GM12878 (cell line): ENCODE data around the gene DPP9. TPM values are rescaled to one million over a fixed set of nuclear protein-coding genes. Genes with fewer than 3 reads are reported as not detected.

Source experiments
- ATAC-seq: fragments of 200-7000 bp; cut with Tn5 transposase; 3 replicates; pipeline ENCODE4 v1.9.1; 2020; ENCODE audit warnings: mild to moderate bottlenecking, moderate library complexity
- BruUV-seq: library from RNA; stranded (reverse); fragments of 400-500 nt; replicated peaks from 2 replicates; lab custom pipeline; 2021; lab: Mats Ljungman, UMichigan
- CTCF ChIA-PET: fragments of 300-600 bp; sonication (Branson Sonifier 250); formaldehyde crosslinking; extraction: SDS; loops from one replicate; lab custom pipeline; 2021; ENCODE audit warnings: inconsistent platforms; lab: Yijun Ruan, JAX
- POLR2A ChIA-PET: fragments of 350-600 bp; formaldehyde crosslinking; extraction: SDS; loops from one replicate; lab custom pipeline; 2021; ENCODE audit warnings: inconsistent platforms; lab: Charles Lee
- RAD21 ChIA-PET: fragments of 300-600 bp; sonication (Branson Sonifier 250); formaldehyde crosslinking; loops from one replicate; lab custom pipeline; 2023; ENCODE audit warnings: antibody characterized with exemption; ENCODE audit not compliant: unreplicated experiment; lab: Charles Lee
- SMC1A ChIA-PET: fragments of 300-600 bp; sonication (Branson Sonifier 250); formaldehyde crosslinking; loops from one replicate; lab custom pipeline; 2023; ENCODE audit not compliant: unreplicated experiment, uncharacterized antibody; lab: Charles Lee
- DNase-seq: peaks from one replicate; pipeline ENCODE4 v3.0.0-alpha.2; 2011; ENCODE audit warnings: low read depth, low spot score
- FAIRE-seq: peaks from 3 replicates; lab custom pipeline; 2011; peaks lifted over from hg19 to GRCh38; lab: Jason Lieb, UNC
- H2AFZ ChIP-seq: 2 replicates; pipeline ENCODE4 v1.6.0; 2011; ENCODE audit warnings: low read depth, low read length, control low read depth; ENCODE audit not compliant: control insufficient read depth
- H3K27ac ChIP-seq: 2 replicates; pipeline ENCODE4 v1.5.1; 2011; ENCODE audit warnings: control low read depth; ENCODE audit not compliant: control insufficient read depth, insufficient read depth
- H3K27me3 ChIP-seq, 2 experiments: replicated peaks in 1 of 2; 2 replicates each; pipeline versions ENCODE4 v1.6.0 to v1.6.1; 2011; ENCODE audit warnings: low read length in 1 of 2; ENCODE audit not compliant: control insufficient read depth in 2 of 2, insufficient read depth in 2 of 2
- H3K36me3 ChIP-seq, 2 experiments: 2 replicates each; pipeline ENCODE4 v1.5.1; 2011; ENCODE audit warnings: low read length in 1 of 2; ENCODE audit not compliant: control insufficient read depth in 2 of 2, insufficient read depth in 2 of 2
- H3K4me1 ChIP-seq: 2 replicates; pipeline ENCODE4 v1.6.1; 2011; ENCODE audit warnings: mild to moderate bottlenecking, low read length, moderate library complexity, mixed read lengths; ENCODE audit not compliant: control insufficient read depth, insufficient read depth
- H3K4me2 ChIP-seq: 2 replicates; pipeline ENCODE4 v1.6.0; 2011; ENCODE audit warnings: control low read depth; ENCODE audit not compliant: control insufficient read depth, insufficient read depth
- H3K4me3 ChIP-seq: fragments of 200-600 bp; sonication (generic); 2 replicates; pipeline ENCODE4 v1.5.1; 2016
- H3K79me2 ChIP-seq: 2 replicates; pipeline ENCODE4 v1.6.0; 2011; ENCODE audit warnings: low read length; ENCODE audit not compliant: control insufficient read depth, insufficient read depth
- H3K9ac ChIP-seq: 2 replicates; pipeline ENCODE4 v1.8.0; 2011; ENCODE audit warnings: low read length, control low read depth, mixed read lengths; ENCODE audit not compliant: control insufficient read depth, insufficient read depth
- H3K9me3 ChIP-seq: replicated peaks from 3 replicates; pipeline ENCODE4 v1.5.1; 2011; ENCODE audit warnings: mild to moderate bottlenecking, low read length; ENCODE audit not compliant: control insufficient read depth, insufficient read depth
- H4K20me1 ChIP-seq: 2 replicates; pipeline ENCODE4 v1.6.0; 2011; ENCODE audit not compliant: control insufficient read depth, insufficient read depth
- BMI1 ChIP-seq: fragments of 450-650 bp; IDR thresholded peaks from 2 replicates; pipeline ENCODE4 v1.6.1; 2016; ENCODE audit warnings: mild to moderate bottlenecking, moderate library complexity, borderline replicate concordance
- EGR1 ChIP-seq, 2 experiments: IDR thresholded peaks; 1 replicate in 1 of 2; 2 replicates in 1 of 2; pipeline ENCODE4 v1.6.1; 2011 to 2012; ENCODE audit warnings: low read depth in 2 of 2, low read length in 2 of 2, borderline replicate concordance in 1 of 2, mild to moderate bottlenecking in 1 of 2, moderate library complexity in 1 of 2
- ESRRA ChIP-seq: IDR thresholded peaks from 2 replicates; pipeline ENCODE4 v1.6.1; 2012; ENCODE audit warnings: mild to moderate bottlenecking, low read length, improper control_type of control experiment
- EZH2 ChIP-seq: IDR thresholded peaks from 2 replicates; pipeline ENCODE4 v1.6.1; 2012; ENCODE audit warnings: low read depth, mild to moderate bottlenecking, control low read depth, inconsistent platforms, low read length, borderline replicate concordance; ENCODE audit not compliant: control insufficient read depth
- JUNB ChIP-seq: IDR thresholded peaks from 2 replicates; pipeline ENCODE4 v1.6.1; 2016; ENCODE audit warnings: antibody characterized with exemption, mild to moderate bottlenecking
- LARP7 ChIP-seq: fragments of 450-650 bp; IDR thresholded peaks from 2 replicates; pipeline ENCODE4 v1.6.1; 2017; ENCODE audit warnings: mild to moderate bottlenecking
- PAX5 ChIP-seq: IDR thresholded peaks from 2 replicates; pipeline ENCODE4 v1.6.1; 2011; ENCODE audit warnings: low read depth, low read length, borderline replicate concordance
- RAD21 ChIP-seq: IDR thresholded peaks from 2 replicates; pipeline ENCODE4 v1.6.1; 2011; ENCODE audit warnings: mild to moderate bottlenecking, low read depth, low read length, moderate library complexity; ENCODE audit not compliant: insufficient read depth
- SMARCA5 ChIP-seq: fragments of 450-650 bp; IDR thresholded peaks from 2 replicates; pipeline ENCODE4 v1.6.1; 2017; ENCODE audit warnings: mild to moderate bottlenecking
- ZBED1 ChIP-seq: IDR thresholded peaks from 2 replicates; pipeline ENCODE4 v1.6.1; 2016; ENCODE audit warnings: borderline replicate concordance
- ZNF24 ChIP-seq: fragments of 450-650 bp; IDR thresholded peaks from 2 replicates; pipeline ENCODE4 v1.6.1; 2017; ENCODE audit warnings: antibody characterized with exemption, mild to moderate bottlenecking
- WGBS: methylation state at CpG from one replicate; pipeline ENCODE4 v1.1.6; 2016; ENCODE audit warnings: low lambda C conversion rate; ENCODE audit not compliant: insufficient replicate concordance, insufficient coverage; ENCODE audit errors: missing lambda C conversion rate; 5-methylcytosine and 5-hydroxymethylcytosine counted together
- in situ Hi-C: fragments of 300-500 bp; cut with MboI; formaldehyde crosslinking; loops from 9 replicates; pipeline ENCODE4 v1.14.3; 2018; ENCODE audit warnings: mixed read lengths
- intact Hi-C: fragments of 100-400 bp; cut with micrococcal nuclease; formaldehyde crosslinking; loops from one replicate; pipeline ENCODE4 v1.14.2; 2022; ENCODE audit not compliant: unreplicated experiment
- polyA plus RNA-seq, 11 experiments: library from polyadenylated mRNA; depleted of rRNA in 4 of 11; unstranded in 6 of 11; stranded (reverse) in 5 of 11; fragments of >200 nt; fragmentation: Nextera tagmentation in 4 of 11; fragmentation: Illumina TruSeq in 1 of 11; extraction: Ambion mirVana in 4 of 11; extraction: Trizol in 1 of 11; gene quantifications; 1 replicate in 1 of 11; 2 replicates in 10 of 11; pipeline versions ENCODE4 v1.2.1 to v1.2.3, GENCODE V29; 2011 to 2016; ENCODE audit warnings: inconsistent platforms in 2 of 11, missing spikeins in 2 of 11, low read depth in 1 of 11
- total RNA-seq, 4 experiments: library from RNA; depleted of rRNA in 3 of 4; stranded (reverse); fragments of >200 nt in 3 of 4; fragmentation: Illumina TruSeq in 1 of 4; extraction: Trizol in 1 of 4; gene quantifications; 2 replicates each; pipeline versions ENCODE4 v1.2.1 to v1.2.3, GENCODE V29; 2013 to 2021
- TF ChIP-seq, protein P1 (sequence below): IDR thresholded peaks from 2 replicates; pipeline ENCODE4 v1.6.1; 2012; ENCODE audit warnings: improper control_type of control experiment, low read depth, low read length; ENCODE audit not compliant: insufficient replicate concordance
- TF ChIP-seq, protein P2 (sequence below): IDR thresholded peaks from 2 replicates; pipeline ENCODE4 v1.6.1; 2012; ENCODE audit warnings: low read depth, low read length, improper control_type of control experiment
- TF ChIP-seq, protein P3 (sequence below): fragments of 450-650 bp; IDR thresholded peaks from 2 replicates; pipeline ENCODE4 v1.6.1; 2016; ENCODE audit warnings: mild to moderate bottlenecking

DPP9 gene
- total and polyA plus RNA-seq, 10 of the 15 experiments (the other 5 are each of a cell fraction or from before 2014, with no cell fraction given) = 0.64 to 58.6 (median 27.6) TPM

DNA sequence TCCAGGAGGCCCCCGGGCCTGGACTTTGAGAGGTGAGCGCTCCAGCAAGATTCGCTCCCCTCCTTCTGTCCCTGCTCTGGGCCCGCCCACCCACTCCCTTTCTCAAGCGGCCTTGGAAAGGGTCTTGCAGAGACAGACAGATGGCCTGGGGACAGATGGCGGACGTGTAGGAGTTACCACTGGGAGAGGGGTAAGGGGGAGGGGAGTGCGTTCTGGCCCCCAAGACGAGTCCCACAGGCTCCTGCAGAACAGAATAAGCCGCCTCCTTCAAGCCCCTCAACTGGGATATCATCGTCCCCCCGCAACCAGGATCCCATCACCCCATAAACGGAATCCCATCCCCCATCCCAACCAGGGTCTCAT is 87.9 kb downstream of the DPP9 start (continued):
- TF ChIP-seq RAD21 (no peak), JUNB (no peak), EGR1 (IDR thresholded peaks at IDR 0.05; ENCODE audit: borderline replicate concordance in 1 of 2, low read depth in 2 of 2, low read length in 2 of 2) (no peak), SMARCA5 (no peak)

DNA sequence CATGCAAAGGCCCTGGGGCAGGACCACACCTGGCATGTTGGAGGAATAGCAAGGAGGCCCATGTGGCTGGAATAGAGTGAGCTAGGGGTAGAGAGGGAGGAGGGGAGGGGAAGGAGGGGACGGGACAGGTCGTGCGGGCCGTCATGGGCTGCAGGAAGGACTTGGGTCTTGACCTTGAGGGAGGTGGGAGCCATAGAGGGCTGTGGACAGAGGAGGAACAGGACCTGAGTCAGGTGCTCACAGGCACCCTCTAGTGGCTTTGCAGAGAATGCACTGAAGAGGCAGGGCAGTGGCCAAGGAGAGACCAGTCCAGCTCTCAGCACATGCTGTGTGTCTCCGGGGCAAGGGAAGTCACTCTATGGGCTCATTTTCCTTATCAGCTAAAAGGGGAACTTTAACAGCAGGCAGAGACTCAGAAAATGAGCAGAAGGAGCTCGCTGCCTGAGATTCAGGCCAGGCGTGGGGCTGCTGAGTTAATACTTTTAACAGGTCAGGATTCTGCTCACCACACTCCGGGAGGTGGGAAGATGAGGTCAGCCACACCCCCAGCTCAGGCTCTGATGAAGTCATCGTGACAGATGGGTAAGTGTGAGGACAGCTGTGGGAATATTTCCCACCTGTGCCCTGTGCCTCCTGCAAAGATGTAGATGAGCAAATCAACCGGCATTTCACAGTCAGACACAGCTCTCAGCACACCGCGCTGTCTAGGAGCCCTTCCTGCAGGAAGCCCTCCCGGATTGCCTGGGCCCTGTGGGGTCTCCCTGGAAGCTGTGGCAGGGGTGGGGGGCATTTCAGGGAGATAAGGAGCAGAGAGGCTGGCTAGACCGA is 90.3 kb downstream of the DPP9 start:
- Histone ChIP-seq H4K20me1 (no peaks in the 10 kb centered on the region), H2AFZ (no peak overlapping the region), H3K4me2 (no peak overlapping the region), H3K4me3 (no peak overlapping the region), H3K9me3 (no peaks in the 10 kb centered on the region), H3K27ac (no peak overlapping the region), H3K79me2 (no peaks in the 10 kb centered on the region), H3K9ac (no peak overlapping the region), H3K36me3 (no peaks in the 10 kb centered on the region), H3K27me3 (no peaks in the 10 kb centered on the region), H3K4me1 (peaks cover 3% of the 10 kb centered on the region)
- ChIA-PET SMC1A (interaction anchor here (0.6 to 2.6 kb wide), 6 partner anchors 41 to 314 kb away, joined by 3 to 11 read pairs (median 4); no protein-coding TSS in a partner anchor), POLR2A (interaction anchor here (0.9 kb wide), 1 partner anchor 62 kb away, joined by 3 read pairs; no protein-coding TSS in a partner anchor), CTCF (interaction anchor here (0.6 to 4.4 kb wide), 20 partner anchors 10 to 159 kb away, joined by 3 to 50 read pairs (median 4); no protein-coding TSS in a partner anchor), RAD21 (interaction anchor here (0.8 to 1.2 kb wide), 3 partner anchors 16 to 57 kb away, joined by 3 to 6 read pairs (median 3); no protein-coding TSS in a partner anchor)
- ATAC-seq (peak; percentile 84), DNase-seq (peak; percentile 16), FAIRE-seq (no peak)
- in situ Hi-C loops = no loop called here
- BruUV-seq = no TSS peak
- intact Hi-C loops = no loop called here
- WGBS = 46% methylated on average over 10 of the region's 14 CpGs
- no peak for TF ChIP-seq BMI1
- TF ChIP-seq, protein P1, sequence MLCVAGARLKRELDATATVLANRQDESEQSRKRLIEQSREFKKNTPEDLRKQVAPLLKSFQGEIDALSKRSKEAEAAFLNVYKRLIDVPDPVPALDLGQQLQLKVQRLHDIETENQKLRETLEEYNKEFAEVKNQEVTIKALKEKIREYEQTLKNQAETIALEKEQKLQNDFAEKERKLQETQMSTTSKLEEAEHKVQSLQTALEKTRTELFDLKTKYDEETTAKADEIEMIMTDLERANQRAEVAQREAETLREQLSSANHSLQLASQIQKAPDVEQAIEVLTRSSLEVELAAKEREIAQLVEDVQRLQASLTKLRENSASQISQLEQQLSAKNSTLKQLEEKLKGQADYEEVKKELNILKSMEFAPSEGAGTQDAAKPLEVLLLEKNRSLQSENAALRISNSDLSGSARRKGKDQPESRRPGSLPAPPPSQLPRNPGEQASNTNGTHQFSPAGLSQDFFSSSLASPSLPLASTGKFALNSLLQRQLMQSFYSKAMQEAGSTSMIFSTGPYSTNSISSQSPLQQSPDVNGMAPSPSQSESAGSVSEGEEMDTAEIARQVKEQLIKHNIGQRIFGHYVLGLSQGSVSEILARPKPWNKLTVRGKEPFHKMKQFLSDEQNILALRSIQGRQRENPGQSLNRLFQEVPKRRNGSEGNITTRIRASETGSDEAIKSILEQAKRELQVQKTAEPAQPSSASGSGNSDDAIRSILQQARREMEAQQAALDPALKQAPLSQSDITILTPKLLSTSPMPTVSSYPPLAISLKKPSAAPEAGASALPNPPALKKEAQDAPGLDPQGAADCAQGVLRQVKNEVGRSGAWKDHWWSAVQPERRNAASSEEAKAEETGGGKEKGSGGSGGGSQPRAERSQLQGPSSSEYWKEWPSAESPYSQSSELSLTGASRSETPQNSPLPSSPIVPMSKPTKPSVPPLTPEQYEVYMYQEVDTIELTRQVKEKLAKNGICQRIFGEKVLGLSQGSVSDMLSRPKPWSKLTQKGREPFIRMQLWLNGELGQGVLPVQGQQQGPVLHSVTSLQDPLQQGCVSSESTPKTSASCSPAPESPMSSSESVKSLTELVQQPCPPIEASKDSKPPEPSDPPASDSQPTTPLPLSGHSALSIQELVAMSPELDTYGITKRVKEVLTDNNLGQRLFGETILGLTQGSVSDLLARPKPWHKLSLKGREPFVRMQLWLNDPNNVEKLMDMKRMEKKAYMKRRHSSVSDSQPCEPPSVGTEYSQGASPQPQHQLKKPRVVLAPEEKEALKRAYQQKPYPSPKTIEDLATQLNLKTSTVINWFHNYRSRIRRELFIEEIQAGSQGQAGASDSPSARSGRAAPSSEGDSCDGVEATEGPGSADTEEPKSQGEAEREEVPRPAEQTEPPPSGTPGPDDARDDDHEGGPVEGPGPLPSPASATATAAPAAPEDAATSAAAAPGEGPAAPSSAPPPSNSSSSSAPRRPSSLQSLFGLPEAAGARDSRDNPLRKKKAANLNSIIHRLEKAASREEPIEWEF = no peak
- TF ChIP-seq, protein P2, sequence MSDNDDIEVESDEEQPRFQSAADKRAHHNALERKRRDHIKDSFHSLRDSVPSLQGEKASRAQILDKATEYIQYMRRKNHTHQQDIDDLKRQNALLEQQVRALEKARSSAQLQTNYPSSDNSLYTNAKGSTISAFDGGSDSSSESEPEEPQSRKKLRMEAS = no peak
- TF ChIP-seq, protein P3, sequence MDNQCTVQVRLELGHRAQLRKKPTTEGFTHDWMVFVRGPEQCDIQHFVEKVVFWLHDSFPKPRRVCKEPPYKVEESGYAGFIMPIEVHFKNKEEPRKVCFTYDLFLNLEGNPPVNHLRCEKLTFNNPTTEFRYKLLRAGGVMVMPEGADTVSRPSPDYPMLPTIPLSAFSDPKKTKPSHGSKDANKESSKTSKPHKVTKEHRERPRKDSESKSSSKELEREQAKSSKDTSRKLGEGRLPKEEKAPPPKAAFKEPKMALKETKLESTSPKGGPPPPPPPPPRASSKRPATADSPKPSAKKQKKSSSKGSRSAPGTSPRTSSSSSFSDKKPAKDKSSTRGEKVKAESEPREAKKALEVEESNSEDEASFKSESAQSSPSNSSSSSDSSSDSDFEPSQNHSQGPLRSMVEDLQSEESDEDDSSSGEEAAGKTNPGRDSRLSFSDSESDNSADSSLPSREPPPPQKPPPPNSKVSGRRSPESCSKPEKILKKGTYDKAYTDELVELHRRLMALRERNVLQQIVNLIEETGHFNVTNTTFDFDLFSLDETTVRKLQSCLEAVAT = no peak
- TF ChIP-seq ZBED1 = no peak
- no peak for TF ChIP-seq LARP7
- no peak for TF ChIP-seq PAX5
- no peak for TF ChIP-seq ZNF24
- TF ChIP-seq EZH2 = no peak
- no peak for TF ChIP-seq ESRRA
